GM19351 (cell line): ENCODE data around the gene ABHD13.

Experiments used
- ATAC-seq: cut with Tn5 transposase; IDR thresholded peaks from one replicate; pipeline ENCODE4 v1.9.1; 2021; ENCODE audit warnings: mild to moderate bottlenecking, moderate library complexity; ENCODE audit not compliant: unreplicated experiment

Gene ABHD13

GRCh38 chr13:108281901-108282300 is 63.7 kb downstream of the ABHD13 start:
- ATAC-seq = no peak

- ATAC-seq = no peak
Measured at GRCh38 chr13:108283110-108283509, 64.9 kb downstream of the ABHD13 start.
